ENCODE results near the gene BTNL8. TPM values are rescaled to one million over a fixed set of nuclear protein-coding genes. Genes with fewer than 3 reads are reported as not detected.
"Not testable (repeated sequence)": the region's sequence is repeated elsewhere in the genome, so short reads cannot be mapped to it uniquely, and the experiment has no call there.

BTNL8 gene
- total RNA-seq, 1 experiment from 2014 or later, result not detected

DNA sequence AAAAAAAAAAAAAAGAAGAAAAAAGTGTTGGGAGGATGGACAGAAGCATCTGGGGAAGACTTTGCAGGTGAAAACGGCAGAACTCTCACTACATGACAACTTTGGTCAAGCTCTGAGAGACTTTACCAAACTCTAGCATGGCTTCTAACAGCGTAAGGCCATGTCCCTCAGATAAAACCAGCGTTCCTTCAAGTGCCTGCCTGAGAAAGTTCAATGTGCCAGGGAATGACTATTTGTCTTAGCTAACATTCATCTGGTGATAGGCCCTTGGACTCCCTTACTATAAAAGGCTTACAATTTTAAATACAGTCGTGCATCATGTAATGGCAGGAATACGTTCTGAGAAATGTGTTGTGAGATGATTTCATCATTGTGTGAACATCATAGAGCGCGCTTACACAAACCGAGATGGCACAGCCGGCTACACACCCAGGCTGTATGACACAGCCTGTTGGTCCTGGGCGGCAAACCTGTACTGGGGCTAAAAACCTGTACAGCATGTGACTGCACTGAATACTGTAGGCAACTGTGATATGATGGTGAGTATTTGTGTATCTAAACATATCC is 23.0 kb upstream of the BTNL8 start:
- CTCF ChIA-PET, result interaction anchor here (1.0 kb wide), 1 partner anchor 296 kb away, joined by 3 read pairs; no protein-coding TSS in a partner anchor
- H3K4me1 Mint-ChIP-seq (ENCODE audit: insufficient read depth, unreplicated experiment), result peaks cover 10% of the 10 kb centered on the region

DNA sequence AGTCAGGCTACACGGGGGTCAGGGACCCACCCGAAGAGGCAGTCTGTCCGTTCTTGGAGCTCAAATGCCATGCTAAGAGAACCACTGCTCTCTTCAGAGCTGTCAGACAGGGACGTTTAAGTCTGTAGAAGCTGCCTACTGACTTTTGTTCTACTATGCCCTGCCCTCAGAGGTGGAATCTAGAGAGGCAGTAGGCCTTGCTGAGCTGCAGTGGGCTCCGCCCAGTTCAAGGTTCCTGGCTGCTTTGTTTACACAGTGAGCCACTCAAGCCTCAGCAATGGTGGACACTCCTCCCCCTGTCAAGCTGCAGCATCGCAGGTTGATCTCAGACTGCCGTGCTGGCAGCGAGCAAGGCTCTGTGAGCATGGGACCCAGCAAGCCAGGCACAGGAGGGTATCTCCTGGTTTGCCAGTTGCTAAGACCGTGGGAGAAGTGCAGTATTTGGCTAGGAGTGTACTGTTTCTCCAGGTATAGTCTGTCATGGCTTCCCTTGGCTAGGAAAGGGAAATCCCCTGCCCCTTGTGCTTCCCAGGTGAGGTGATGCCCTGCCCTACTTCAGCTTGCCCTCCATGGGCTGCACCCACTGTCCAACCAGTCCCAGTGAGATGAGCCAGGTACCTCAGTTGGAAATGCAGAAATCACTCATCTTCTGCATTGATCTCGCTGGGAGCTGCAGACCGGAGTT is 13.0 kb upstream of the BTNL8 start:
- peak; percentile 46 for DNase-seq (ENCODE audit: unreplicated experiment)
- H3K9me3 Mint-ChIP-seq (ENCODE audit: unreplicated experiment); H3K27ac Mint-ChIP-seq (ENCODE audit: low read depth, unreplicated experiment); H3K36me3 Mint-ChIP-seq (ENCODE audit: insufficient read depth, unreplicated experiment); H3K4me1 Mint-ChIP-seq (ENCODE audit: insufficient read depth, unreplicated experiment); H3K4me3 Mint-ChIP-seq (ENCODE audit: unreplicated experiment); intact Hi-C loops (cut with micrococcal nuclease); BruUV-seq (replicated peaks): not testable (repeated sequence)
- ChIA-PET POLR2A (interaction anchor here (0.6 to 1.4 kb wide), 5 partner anchors 8 to 214 kb away, joined by 3 to 4 read pairs (median 3); no protein-coding TSS in a partner anchor), CTCF (interaction anchor here (0.7 kb wide), 1 partner anchor 26 kb away, joined by 3 read pairs; no protein-coding TSS in a partner anchor)
- H3K27me3 Mint-ChIP-seq (ENCODE audit: insufficient read depth, unreplicated experiment), result peaks cover 34% of the 10 kb centered on the region

More for the DNA sequence above, 23.0 kb upstream of the BTNL8 start:
- no TSS peak for BruUV-seq (replicated peaks)
- Mint-ChIP-seq H3K36me3 (ENCODE audit: insufficient read depth, unreplicated experiment) (no peaks in the 10 kb centered on the region), H3K27ac (ENCODE audit: low read depth, unreplicated experiment) (peak overlapping the region; percentile 28), H3K27me3 (ENCODE audit: insufficient read depth, unreplicated experiment) (no peaks in the 10 kb centered on the region), H3K9me3 (ENCODE audit: unreplicated experiment) (no peaks in the 10 kb centered on the region), H3K4me3 (ENCODE audit: unreplicated experiment) (no peak overlapping the region)
- TF ChIP-seq, protein P1, sequence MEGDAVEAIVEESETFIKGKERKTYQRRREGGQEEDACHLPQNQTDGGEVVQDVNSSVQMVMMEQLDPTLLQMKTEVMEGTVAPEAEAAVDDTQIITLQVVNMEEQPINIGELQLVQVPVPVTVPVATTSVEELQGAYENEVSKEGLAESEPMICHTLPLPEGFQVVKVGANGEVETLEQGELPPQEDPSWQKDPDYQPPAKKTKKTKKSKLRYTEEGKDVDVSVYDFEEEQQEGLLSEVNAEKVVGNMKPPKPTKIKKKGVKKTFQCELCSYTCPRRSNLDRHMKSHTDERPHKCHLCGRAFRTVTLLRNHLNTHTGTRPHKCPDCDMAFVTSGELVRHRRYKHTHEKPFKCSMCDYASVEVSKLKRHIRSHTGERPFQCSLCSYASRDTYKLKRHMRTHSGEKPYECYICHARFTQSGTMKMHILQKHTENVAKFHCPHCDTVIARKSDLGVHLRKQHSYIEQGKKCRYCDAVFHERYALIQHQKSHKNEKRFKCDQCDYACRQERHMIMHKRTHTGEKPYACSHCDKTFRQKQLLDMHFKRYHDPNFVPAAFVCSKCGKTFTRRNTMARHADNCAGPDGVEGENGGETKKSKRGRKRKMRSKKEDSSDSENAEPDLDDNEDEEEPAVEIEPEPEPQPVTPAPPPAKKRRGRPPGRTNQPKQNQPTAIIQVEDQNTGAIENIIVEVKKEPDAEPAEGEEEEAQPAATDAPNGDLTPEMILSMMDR (IDR thresholded peaks at IDR 0.05; ENCODE audit: unreplicated experiment), result no peak
- intact Hi-C loops (cut with micrococcal nuclease), result loop anchor here (5.0 kb wide), 1 partner anchor 76 kb away; no protein-coding TSS in a partner anchor
- DNase-seq (ENCODE audit: unreplicated experiment), result no peak
- POLR2A ChIA-PET, result interaction anchor here (0.9 to 1.2 kb wide), 2 partner anchors 10 to 11 kb away, joined by 3 read pairs; no protein-coding TSS in a partner anchor

DNA sequence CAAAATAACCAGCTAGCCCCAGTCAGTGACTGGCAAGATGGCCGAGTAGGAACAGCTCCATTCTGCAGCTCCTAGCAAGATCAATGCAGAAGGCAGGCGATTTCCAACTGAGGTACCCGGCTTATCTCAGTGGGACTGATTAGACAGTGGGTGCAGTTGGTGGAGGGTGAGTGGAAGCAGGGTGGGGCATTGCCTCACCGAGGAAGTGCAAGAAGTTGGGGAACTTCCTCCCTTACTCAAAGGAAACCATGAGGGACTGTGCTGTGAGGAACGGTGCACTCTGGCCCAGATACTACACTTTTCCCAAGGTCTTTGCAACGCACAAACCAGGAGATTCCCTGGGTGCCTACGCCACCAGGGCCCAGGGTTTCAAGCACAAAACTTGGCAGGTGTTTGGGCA is 9.6 kb upstream of the BTNL8 start:
- BruUV-seq (replicated peaks), result no TSS peak
- POLR2A ChIA-PET, result interaction anchor here (0.7 to 1.4 kb wide), 2 partner anchors 20 to 617 kb away, joined by 3 read pairs; no protein-coding TSS in a partner anchor
- H3K27ac Mint-ChIP-seq (ENCODE audit: low read depth, unreplicated experiment), result no peak overlapping the region
- CTCF ChIA-PET, result interaction anchor here (1.6 kb wide), 1 partner anchor 21 kb away, joined by 4 read pairs; no protein-coding TSS in a partner anchor
- H3K27me3 Mint-ChIP-seq (ENCODE audit: insufficient read depth, unreplicated experiment), result peaks cover 49% of the 10 kb centered on the region
- H3K4me1 Mint-ChIP-seq (ENCODE audit: insufficient read depth, unreplicated experiment), result no peaks in the 10 kb centered on the region
- no peaks in the 10 kb centered on the region for H3K36me3 Mint-ChIP-seq (ENCODE audit: insufficient read depth, unreplicated experiment)
- TF ChIP-seq, protein P1 (IDR thresholded peaks at IDR 0.05; ENCODE audit: unreplicated experiment), result no peak
- intact Hi-C loops (cut with micrococcal nuclease), result no loop called here
- H3K4me3 Mint-ChIP-seq (ENCODE audit: unreplicated experiment), result no peak overlapping the region
- no peaks in the 10 kb centered on the region for H3K9me3 Mint-ChIP-seq (ENCODE audit: unreplicated experiment)
- no peak for DNase-seq (ENCODE audit: unreplicated experiment)

DNA sequence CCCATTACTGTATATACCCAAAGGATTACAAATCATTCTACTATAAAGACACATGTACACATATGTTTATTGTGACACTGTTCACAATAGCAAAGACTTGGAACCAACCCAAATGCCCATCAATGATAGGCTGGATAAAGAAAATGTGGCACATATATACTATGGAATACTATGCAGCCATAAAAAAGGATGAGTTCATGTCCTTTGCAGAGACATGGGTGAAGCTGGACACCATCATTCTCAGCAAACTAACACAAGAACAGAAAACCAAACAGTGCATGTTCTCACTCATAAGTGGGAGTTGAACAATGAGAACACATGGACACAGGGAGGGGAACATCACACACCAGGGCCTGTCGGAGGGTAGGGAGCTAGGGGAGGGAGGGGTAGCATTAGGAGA is 3.6 kb upstream of the BTNL8 start:
- H3K9me3 Mint-ChIP-seq (ENCODE audit: unreplicated experiment); POLR2A ChIA-PET; BruUV-seq (replicated peaks); H3K4me1 Mint-ChIP-seq (ENCODE audit: insufficient read depth, unreplicated experiment); H3K36me3 Mint-ChIP-seq (ENCODE audit: insufficient read depth, unreplicated experiment); intact Hi-C loops (cut with micrococcal nuclease); H3K4me3 Mint-ChIP-seq (ENCODE audit: unreplicated experiment); DNase-seq (ENCODE audit: unreplicated experiment); H3K27ac Mint-ChIP-seq (ENCODE audit: low read depth, unreplicated experiment): not testable (repeated sequence)
- H3K27me3 Mint-ChIP-seq (ENCODE audit: insufficient read depth, unreplicated experiment), result peaks cover 33% of the 10 kb centered on the region
- CTCF ChIA-PET, result interaction anchor here (0.6 kb wide), 1 partner anchor 371 kb away, joined by 3 read pairs; no protein-coding TSS in a partner anchor

DNA sequence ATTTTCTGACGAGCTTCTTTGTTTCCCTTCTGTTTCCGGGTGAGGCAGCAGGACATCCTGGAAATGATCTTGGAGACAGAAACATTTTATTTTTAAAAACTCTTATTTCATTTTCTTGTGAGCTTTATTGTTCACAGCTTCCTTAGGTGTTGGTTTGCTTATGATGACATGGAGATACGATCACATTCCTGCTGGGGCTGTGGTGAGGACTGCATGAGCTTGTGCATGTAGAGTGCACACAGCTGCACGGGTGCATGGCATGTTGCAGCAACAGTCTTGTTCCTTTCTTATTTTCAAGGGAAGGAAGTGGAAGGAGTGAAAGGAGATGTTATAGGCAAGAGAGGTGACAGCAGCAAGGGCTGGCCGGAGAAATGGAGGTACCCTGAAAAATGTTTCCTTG is 1.2 kb downstream of the BTNL8 start:
- H3K36me3 Mint-ChIP-seq (ENCODE audit: insufficient read depth, unreplicated experiment), result no peaks in the 10 kb centered on the region
- no peak for DNase-seq (ENCODE audit: unreplicated experiment)
- BruUV-seq (replicated peaks), result no TSS peak
- peaks cover 6% of the 10 kb centered on the region for H3K4me1 Mint-ChIP-seq (ENCODE audit: insufficient read depth, unreplicated experiment)
- intact Hi-C loops (cut with micrococcal nuclease), result no loop called here
- ChIA-PET CTCF (interaction anchor here (0.6 to 1.5 kb wide), 7 partner anchors 18 to 270 kb away, joined by 3 to 4 read pairs (median 3); no protein-coding TSS in a partner anchor), POLR2A (interaction anchor here (1.2 to 1.4 kb wide), 3 partner anchors 9 to 15 kb away, joined by 3 to 6 read pairs (median 3); no protein-coding TSS in a partner anchor)
- no peak overlapping the region for H3K4me3 Mint-ChIP-seq (ENCODE audit: unreplicated experiment)
- TF ChIP-seq, protein P1 (IDR thresholded peaks at IDR 0.05; ENCODE audit: unreplicated experiment), result no peak
- no peak overlapping the region for H3K27ac Mint-ChIP-seq (ENCODE audit: low read depth, unreplicated experiment)
- no peaks in the 10 kb centered on the region for H3K9me3 Mint-ChIP-seq (ENCODE audit: unreplicated experiment)
- H3K27me3 Mint-ChIP-seq (ENCODE audit: insufficient read depth, unreplicated experiment), result no peaks in the 10 kb centered on the region
